ENCODE data around the gene PDE6A.

Gene PDE6A

DNA sequence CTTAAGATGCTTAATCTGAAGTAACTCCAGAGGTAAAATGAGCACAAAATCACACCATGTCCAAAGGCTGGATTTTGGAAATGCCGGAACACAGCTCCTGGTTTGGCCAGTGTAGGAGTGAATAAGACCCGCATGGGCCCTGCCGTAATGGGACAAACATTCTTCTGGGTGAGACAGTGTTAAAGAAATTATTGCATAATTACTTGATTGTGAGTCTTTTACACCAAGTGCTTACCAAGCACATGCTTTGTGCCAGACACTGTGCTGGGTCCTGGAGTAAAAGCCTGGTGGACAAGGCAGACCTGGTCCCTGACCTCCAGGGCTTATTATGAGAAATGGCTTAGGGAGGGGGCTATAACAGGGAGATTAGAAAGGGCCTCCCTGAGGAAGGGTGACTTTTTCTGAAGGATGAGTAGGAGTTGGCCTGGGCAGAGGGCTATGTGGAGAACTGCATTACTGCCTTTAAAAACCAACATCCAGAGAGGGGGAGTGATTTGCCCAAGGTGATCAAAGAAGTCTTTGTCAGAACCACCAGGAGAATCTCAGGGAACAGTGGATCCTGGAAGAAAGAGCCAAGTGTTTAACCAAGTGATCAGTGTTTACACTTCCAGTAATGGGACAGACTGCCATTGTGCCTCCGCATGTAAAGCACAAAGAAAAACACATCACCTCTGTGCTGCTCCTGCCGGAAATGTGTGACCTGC, 3.5 kb downstream of the PDE6A start:
- H3K4me3 ChIP-seq (ENCODE audit: low read length): no peak overlapping the region
- TF ChIP-seq ZNF274 (IDR thresholded peaks at IDR 0.05; ENCODE audit: low read depth, low read length): no peak

DNA sequence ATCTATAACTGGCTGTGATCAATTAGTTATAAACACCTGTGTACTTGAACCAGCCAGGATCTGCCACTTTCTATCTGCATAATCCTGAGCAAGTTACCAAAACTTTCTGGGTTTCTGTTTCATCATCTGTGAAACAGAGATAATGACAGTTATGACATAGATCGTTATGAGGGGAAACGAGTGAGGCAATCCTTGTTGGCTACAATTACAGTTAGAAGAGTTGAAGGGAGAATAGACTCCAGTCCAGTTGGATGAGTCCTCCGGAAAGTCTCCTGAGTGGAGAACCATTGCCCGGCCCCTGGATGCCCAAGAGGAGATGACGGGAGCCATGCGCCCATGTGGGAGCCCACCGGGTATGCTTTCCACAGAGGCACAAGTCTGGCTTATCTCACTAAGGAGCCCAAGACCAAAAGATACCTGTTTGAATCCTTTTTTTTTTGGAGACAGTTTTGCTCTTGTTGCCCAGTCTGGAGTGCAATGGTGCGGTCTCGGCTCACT, 4.5 kb downstream of the PDE6A start:
- no peak for TF ChIP-seq ZNF274 (IDR thresholded peaks at IDR 0.05; ENCODE audit: low read depth, low read length)
- no peak overlapping the region for H3K4me3 ChIP-seq (ENCODE audit: low read length)

DNA sequence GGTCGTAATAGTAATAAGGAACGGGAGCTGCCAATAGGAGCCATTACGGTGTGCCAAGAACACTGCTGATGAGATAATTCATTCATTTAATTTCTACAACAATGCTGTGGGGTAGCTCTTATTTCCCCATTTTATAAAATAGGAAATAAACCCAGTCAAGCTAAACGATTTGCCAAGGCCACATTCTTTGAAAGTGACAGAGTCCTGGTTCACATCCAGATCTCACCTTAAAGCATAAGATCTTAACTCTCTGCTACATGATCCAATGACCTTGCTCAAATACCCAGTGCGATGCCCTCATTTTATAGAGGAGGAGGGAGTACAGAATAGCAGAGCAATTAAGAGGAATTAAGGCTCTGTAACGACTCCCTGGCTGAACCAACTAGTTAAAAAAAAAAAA, 5.0 kb downstream of the PDE6A start:
- TF ChIP-seq ZNF274 (IDR thresholded peaks at IDR 0.05; ENCODE audit: low read depth, low read length): no peak
- H3K4me3 ChIP-seq (ENCODE audit: low read length): no peak overlapping the region

DNA sequence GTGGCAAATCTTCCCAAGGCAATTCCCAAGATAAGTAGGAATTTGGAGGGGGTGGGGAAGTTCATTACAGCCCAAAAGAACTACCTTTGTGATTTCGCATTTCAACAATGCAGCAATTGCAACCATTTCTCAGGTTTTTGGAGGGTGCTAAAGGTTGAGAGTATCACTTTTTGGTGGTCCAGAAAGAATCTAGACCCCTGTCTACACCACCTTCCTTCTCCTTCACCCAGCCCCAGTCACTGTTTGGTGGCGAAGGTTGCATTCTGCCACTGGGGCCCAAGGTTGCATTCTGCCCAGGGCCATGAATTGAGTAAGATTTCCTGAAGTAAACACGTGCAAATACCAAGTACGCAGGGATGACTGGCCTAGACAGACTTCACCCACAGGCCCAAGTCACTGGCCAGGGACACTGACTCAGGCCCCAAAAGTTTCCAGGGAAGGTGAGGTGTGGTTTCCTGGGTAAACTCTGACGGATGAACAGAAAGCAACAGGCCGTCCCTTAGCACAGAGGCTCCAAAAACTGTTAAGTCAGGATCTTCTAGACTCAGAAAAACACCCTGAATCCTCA, 5.7 kb downstream of the PDE6A start:
- no peak overlapping the region for H3K4me3 ChIP-seq (ENCODE audit: low read length)
- TF ChIP-seq ZNF274 (IDR thresholded peaks at IDR 0.05; ENCODE audit: low read depth, low read length): no peak

DNA sequence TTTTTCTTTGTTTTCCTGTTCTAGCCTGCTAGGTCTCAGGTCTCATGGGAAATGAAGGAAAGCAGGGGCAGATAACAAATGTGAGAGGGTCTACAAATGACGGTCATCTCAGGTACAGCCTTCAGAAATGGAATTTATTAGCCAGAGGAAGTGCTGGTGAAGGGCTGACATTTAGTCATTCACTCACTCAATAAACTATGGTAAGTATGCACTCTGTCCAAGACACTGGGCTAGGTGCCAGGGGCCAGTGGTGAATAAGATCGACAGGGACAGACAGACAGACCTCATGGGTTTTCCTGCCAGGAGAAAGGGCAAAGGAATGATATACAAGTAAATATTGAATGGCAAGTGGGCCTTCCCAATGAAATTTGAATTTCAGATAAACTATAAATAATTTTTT, 6.3 kb downstream of the PDE6A start:
- no peak for TF ChIP-seq ZNF274 (IDR thresholded peaks at IDR 0.05; ENCODE audit: low read depth, low read length)
- H3K4me3 ChIP-seq (ENCODE audit: low read length): no peak overlapping the region

DNA sequence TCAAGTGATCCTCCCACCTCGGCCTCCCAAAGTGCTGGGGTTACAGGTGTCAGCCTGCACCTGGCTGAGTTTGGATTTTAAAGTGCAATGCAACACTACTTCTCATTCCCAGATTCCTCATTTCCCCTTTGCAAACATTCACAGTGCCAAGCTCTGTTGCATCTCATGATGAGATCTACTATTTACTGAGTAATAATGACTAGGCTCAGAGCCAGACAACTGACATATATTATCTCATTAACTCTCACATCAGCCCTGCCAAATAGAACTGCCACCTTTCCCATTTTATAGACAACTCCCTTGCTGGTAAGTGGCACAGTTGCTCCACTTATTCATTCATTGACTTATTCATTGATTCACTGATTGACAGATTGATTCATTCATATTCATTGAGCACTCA, 7.0 kb downstream of the PDE6A start:
- no peak for TF ChIP-seq ZNF274 (IDR thresholded peaks at IDR 0.05; ENCODE audit: low read depth, low read length)
- H3K4me3 ChIP-seq (ENCODE audit: low read length): no peak overlapping the region

DNA sequence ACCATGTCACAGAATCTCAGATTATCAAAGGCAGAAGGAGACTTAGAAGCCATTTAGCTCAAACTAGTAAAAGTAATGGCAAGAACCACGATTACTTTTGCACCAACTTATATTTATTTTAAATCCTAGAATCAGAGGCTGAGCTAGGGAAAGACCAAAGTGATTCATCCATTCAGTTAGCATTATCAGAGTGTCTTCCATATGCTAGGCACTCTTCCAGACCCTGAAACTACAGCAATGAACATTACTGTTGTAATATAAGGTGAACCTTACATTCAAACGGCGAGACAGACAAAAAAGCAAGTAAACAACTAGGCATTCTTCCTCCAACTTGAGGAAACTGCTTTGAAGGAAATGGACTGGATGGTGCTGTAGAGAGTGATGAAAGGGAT, 7.9 kb downstream of the PDE6A start:
- H3K4me3 ChIP-seq (ENCODE audit: low read length): no peak overlapping the region
- TF ChIP-seq ZNF274 (IDR thresholded peaks at IDR 0.05; ENCODE audit: low read depth, low read length): no peak

DNA sequence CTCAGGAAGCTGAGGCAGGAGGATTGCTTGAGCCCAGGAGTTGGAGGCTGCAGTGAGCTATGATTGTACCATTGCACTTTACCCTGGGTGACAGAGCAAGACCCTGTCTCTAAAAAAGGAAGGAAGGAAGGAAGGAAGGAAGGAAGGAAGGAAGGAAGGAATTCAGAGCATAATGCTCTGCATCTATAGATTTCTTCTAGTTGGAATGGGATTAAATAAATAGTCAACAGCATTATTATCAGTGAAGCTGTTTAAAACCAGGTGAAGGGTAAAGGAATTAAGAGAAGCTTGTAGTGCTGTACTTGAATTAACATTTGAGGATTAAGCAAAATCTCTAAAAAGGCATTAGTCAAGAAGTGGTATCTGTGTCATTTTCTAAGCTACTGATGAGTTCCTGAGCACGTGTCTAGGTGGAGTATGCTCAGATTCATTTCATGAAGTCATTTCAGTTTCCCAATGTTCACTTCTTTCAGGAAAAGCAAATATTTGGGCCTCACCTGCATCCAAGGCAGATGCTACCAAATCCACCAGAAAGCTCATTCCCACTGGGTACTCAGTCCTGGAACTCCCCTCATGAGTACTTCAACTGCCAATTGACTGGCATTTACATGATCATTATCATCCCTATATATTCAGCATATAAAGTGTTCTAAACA, 8.4 kb downstream of the PDE6A start:
- TF ChIP-seq ZNF274 (IDR thresholded peaks at IDR 0.05; ENCODE audit: low read depth, low read length): no peak
- H3K4me3 ChIP-seq (ENCODE audit: low read length): no peak overlapping the region

DNA sequence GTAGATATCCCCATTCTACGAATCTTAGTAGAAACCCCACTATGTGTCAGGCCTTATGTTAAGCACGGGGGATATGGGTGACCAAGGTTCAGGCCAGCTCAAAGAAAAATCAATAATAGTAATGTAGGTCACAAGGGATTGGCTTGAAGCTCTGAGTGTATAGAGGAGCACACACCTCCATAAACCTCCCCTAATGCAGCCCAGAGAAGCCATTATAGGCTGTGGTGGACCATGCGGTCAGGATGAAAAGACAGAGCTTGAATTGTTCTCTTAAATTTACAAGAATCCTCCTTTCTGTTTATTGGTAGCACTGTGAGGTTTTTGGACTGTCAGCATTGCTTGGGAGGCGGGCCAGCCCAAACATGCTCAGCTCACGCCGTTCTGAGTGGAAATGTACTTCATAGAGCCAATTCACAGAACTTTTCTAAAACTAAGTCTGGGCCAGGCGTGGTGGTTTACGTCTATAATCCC, 9.1 kb downstream of the PDE6A start:
- no peak overlapping the region for H3K4me3 ChIP-seq (ENCODE audit: low read length)
- TF ChIP-seq ZNF274 (IDR thresholded peaks at IDR 0.05; ENCODE audit: low read depth, low read length): no peak

DNA sequence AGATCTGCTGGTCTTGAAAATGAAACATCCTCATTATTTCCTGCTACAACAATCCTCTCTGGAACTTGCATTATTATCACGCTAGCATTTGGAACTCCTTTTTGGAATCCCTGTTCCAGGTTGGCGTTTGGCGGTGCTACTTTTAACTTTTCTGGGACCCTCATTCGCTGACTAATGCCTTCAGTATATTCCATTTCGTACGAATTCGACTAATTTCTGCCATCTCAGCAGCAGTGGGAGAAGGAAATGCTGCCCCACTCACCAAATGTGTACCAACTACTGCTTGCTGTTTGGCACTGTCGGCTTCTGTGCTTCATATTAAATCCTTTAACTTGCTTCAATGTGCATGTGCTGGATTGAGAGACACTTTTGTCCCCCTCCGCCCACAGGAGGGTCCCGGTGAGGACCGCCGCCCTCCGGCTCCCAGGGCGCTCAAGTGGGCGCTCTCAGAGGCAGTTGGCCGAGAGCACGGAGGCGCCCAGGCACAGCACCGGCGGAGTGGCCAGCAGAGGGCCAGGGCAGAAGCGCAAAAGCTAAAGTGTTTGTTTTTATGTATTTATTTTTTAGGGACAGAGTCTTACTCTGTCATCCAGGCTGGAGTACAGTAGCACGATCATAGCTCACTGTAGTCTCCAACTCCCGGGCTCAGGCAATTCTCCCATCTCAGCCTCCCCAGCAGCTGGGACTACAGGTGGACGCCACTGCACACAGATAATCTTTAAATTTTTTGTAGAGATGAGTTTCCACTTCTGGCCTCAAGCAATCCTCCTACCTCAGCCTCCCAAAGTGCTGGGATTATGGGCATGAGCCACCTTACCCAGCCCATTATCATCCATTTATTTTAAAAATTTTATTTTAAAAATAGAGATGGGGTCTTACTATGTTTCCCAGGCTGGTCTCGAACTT, 11.9 kb downstream of the PDE6A start:
- no peak for TF ChIP-seq ZNF274 (IDR thresholded peaks at IDR 0.05; ENCODE audit: low read depth, low read length)
- H3K4me3 ChIP-seq (ENCODE audit: low read length): no peak overlapping the region

DNA sequence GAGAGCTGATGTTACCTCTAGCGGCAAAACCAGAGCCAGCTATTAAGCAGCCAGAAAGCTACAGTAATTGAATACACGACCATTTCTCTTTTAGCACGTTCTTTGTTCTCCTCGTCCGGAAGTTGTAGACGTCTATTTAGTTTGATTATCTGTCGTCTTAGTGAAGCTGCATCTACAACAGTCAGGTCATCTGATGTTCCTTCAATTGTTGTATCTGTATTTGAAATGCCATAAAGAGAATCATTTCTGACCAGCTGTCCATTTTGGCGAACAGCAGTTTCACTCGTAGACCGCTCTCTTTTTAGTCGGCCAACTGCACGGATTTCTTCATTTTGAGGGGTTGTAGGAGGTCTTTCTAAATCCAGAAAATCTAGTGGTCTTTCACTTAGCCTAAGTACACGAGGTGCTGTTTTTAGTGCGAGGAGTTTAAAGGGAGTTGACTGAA, 12.6 kb downstream of the PDE6A start:
- TF ChIP-seq ZNF274 (IDR thresholded peaks at IDR 0.05; ENCODE audit: low read depth, low read length): no peak
- no peak overlapping the region for H3K4me3 ChIP-seq (ENCODE audit: low read length)

DNA sequence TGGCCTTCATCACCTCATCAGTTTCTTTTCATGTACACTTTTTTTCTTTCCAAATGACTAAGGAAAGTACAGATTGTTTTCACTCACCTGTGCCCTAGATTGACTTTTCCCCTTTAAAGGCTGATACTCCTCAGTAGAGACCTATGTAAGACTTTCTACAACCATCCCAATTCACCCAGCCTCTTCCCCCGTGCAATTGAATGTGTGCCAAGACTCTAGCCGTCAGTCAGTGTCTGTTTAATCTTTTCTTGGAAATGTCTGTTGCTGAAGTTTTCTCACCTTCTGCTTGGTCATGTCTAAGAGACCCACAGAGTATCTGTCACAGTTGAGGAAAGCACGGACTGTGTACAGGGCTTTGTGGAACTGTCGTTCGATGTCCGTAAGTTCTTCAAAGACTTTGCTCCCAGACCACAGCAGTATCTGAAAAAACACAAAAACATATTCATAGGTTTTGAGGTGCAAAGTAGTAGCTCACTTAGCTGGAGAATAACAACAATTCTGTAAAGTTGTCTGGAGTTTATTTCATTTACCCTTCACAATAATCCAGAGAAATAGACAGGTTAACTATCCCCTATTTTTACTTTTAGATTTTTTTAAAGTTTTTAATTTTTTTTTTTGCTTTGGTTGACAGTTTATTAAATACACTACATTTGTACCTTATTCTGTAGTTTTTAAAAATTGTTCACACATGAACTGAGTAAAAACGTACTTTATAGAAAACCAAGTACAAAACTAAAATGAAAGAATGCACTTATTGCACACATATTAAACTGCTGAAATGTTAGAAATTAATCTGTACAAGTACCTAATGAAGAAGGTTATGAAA, 13.6 kb downstream of the PDE6A start:
- no peak for TF ChIP-seq ZNF274 (IDR thresholded peaks at IDR 0.05; ENCODE audit: low read depth, low read length)
- H3K4me3 ChIP-seq (ENCODE audit: low read length): no peak overlapping the region

DNA sequence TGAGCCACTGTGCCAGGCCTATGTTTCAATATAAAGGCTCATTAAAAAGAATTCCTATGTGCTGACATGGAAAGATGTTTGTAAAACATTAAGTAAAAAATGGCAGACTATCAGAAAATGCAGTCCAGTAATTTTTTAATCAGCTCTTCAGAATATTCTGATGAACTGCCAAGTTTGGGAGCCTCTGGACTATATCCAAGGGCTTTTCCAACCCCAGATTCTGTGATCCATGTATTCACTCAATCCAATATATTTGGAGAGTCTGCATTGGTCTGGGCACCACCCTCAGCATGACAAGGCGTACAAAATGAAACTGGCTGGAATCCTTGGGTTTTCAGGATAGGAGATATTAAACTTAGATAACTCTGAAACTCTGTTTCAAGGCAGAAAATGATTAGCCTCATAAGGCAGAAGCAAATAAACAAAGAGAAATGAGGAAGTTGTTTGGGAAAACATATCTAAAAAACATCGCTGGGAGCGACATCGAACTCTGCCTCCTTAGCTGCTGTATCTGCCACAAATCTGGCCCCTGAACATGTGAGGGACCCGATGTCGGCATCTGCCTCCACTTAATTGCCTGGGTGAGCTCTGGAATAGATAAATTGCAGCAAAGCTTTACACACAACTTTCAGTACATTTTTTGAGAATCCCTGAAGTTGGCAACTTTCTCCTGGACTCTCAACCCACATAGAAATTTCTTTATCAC, 14.4 kb downstream of the PDE6A start:
- H3K4me3 ChIP-seq (ENCODE audit: low read length): no peak overlapping the region
- TF ChIP-seq ZNF274 (IDR thresholded peaks at IDR 0.05; ENCODE audit: low read depth, low read length): no peak
